T-cell (primary cell): ENCODE results near the gene ENPEP. TPM values are rescaled to one million over a fixed set of nuclear protein-coding genes. Genes with fewer than 3 reads are reported as not detected.

ENCODE experiments used
- ATAC-seq, 4 experiments: fragments of 200-7000 bp in 3 of 4; fragments of 150-1000 bp in 1 of 4; cut with Tn5 transposase; replicated peaks in 1 of 4; 1 replicate in 3 of 4; 2 replicates in 1 of 4; pipeline ENCODE4 v1.10.0; 2021; ENCODE audit warnings: moderate library complexity in 3 of 4, mild to moderate bottlenecking in 2 of 4, moderate number of reproducible peaks in 1 of 4
- CTCF ChIA-PET, 2 donors: fragments of 300-600 bp; sonication (Branson Sonifier 250); formaldehyde crosslinking; loops; one replicate each; lab custom pipeline; 2022; ENCODE audit warnings: antibody characterized with exemption in 2 of 2; lab: Charles Lee
- POLR2A ChIA-PET, 2 donors: fragments of 300-600 bp; sonication (Branson Sonifier 250); formaldehyde crosslinking; loops; one replicate each; lab custom pipeline; 2022; ENCODE audit warnings: antibody characterized with exemption in 2 of 2; lab: Charles Lee
- DNase-seq, 35 experiments: peaks; one replicate each; pipeline versions ENCODE4 v3.0.0 to v3.0.0-alpha.2; 2013 to 2023
- H3K27ac ChIP-seq: one replicate; pipeline ENCODE4 v1.5.1; 2013; ENCODE audit warnings: low read length
- H3K27me3 ChIP-seq, 2 experiments: replicated peaks in 1 of 2; 1 replicate in 1 of 2; 2 replicates in 1 of 2; pipeline versions ENCODE4 v1.6.1 to v1.7.0; 2013; ENCODE audit warnings: low read length in 1 of 2, mixed read lengths in 1 of 2; ENCODE audit not compliant: control insufficient read depth in 2 of 2, insufficient read depth in 2 of 2; ENCODE audit errors: extremely low read depth in 1 of 2
- H3K36me3 ChIP-seq, 2 donors: 1 replicate in 1 of 2; 2 replicates in 1 of 2; pipeline versions ENCODE4 v1.6.1 to v1.7.0; 2013; ENCODE audit warnings: low read length in 1 of 2; ENCODE audit not compliant: control insufficient read depth in 2 of 2, insufficient read depth in 1 of 2; ENCODE audit errors: extremely low read depth in 1 of 2
- H3K4me1 ChIP-seq, 2 experiments: 1 replicate in 1 of 2; 2 replicates in 1 of 2; pipeline versions ENCODE4 v1.6.1 to v1.7.0; 2013; ENCODE audit warnings: low read length in 2 of 2, mixed read lengths in 1 of 2; ENCODE audit not compliant: insufficient read depth in 2 of 2, control insufficient read depth in 1 of 2; ENCODE audit errors: extremely low read depth in 1 of 2
- H3K4me3 ChIP-seq, 2 donors: 1 replicate in 1 of 2; 2 replicates in 1 of 2; pipeline versions ENCODE4 v1.5.1 to v1.7.0; 2013; ENCODE audit warnings: mild to moderate bottlenecking in 2 of 2, low read length in 1 of 2, moderate library complexity in 1 of 2; ENCODE audit not compliant: control insufficient read depth in 1 of 2; ENCODE audit errors: extremely low read depth in 1 of 2
- H3K9me3 ChIP-seq: 2 replicates; pipeline ENCODE4 v1.7.0; 2013
- H3K27ac Mint-ChIP-seq, 2 donors: one replicate each; pipeline ENCODE4 v1.8.0; 2020 to 2021; ENCODE audit warnings: mild to moderate bottlenecking in 2 of 2, mixed read lengths in 2 of 2
- H3K27me3 Mint-ChIP-seq, 2 donors: one replicate each; pipeline ENCODE4 v1.8.0; 2021 to 2022; ENCODE audit warnings: mixed read lengths in 2 of 2
- H3K36me3 Mint-ChIP-seq: one replicate; pipeline ENCODE4 v1.8.0; 2021; ENCODE audit warnings: mixed read lengths
- H3K4me1 Mint-ChIP-seq, 3 donors: one replicate each; pipeline ENCODE4 v1.8.0; 2020 to 2022; ENCODE audit warnings: mixed read lengths in 3 of 3, mild to moderate bottlenecking in 1 of 3
- H3K4me3 Mint-ChIP-seq, 3 donors: one replicate each; pipeline ENCODE4 v1.8.0; 2020 to 2022; ENCODE audit warnings: mild to moderate bottlenecking in 3 of 3, mixed read lengths in 3 of 3, moderate library complexity in 3 of 3
- H3K9me3 Mint-ChIP-seq, 3 donors: one replicate each; pipeline ENCODE4 v1.8.0; 2020 to 2022; ENCODE audit warnings: mixed read lengths in 3 of 3
- WGBS: methylation state at CpG from one replicate; pipeline ENCODE4 v1.1.5; 2013; ENCODE audit warnings: missing lambda C conversion rate; ENCODE audit not compliant: insufficient coverage; 5-methylcytosine and 5-hydroxymethylcytosine counted together
- total RNA-seq, 35 experiments: library from RNA in 6 of 35; stranded (reverse) in 6 of 35; fragments of 120-200 nt in 1 of 35; gene quantifications; one replicate each; pipeline versions ENCODE4 v1.2.1 to v1.2.4 and lab custom pipeline; 2013 to 2026

The ENPEP gene
- total RNA-seq, 5 donors from 2014 or later (not counting 1 experiment from before 2014, with no cell fraction given), result not detected

- H3K27me3 Mint-ChIP-seq, result peaks cover 2 to 11% of the 10 kb centered on the region in 2 donors
- no peaks in the 10 kb centered on the region for H3K36me3 Mint-ChIP-seq
- no peak overlapping the region for H3K4me3 Mint-ChIP-seq
- no peak overlapping the region for H3K27ac Mint-ChIP-seq
- no peak overlapping the region for H3K4me3 ChIP-seq
- no peaks in the 10 kb centered on the region for H3K36me3 ChIP-seq
- POLR2A ChIA-PET, result no interaction called here
- H3K9me3 Mint-ChIP-seq, result no peaks in the 10 kb centered on the region
- CTCF ChIA-PET, result no interaction called here
- no peaks in the 10 kb centered on the region for H3K4me1 ChIP-seq
- H3K9me3 ChIP-seq, result no peaks in the 10 kb centered on the region
- no peaks in the 10 kb centered on the region for H3K27me3 ChIP-seq
- no peak overlapping the region for H3K27ac ChIP-seq
- ATAC-seq (no peak), DNase-seq (no peak)
- H3K4me1 Mint-ChIP-seq, result no peaks in the 10 kb centered on the region
- no CpG with 5 or more reads among the region's 2 CpGs for WGBS
These were observed 26.0 kb upstream of the ENPEP start for GRCh38 chr4:110449947-110450346.

GRCh38 chr4:110452546-110452945 is 23.4 kb upstream of the ENPEP start:
- Histone ChIP-seq H3K4me1 (no peaks in the 10 kb centered on the region), H3K36me3 (no peaks in the 10 kb centered on the region), H3K27me3 (no peaks in the 10 kb centered on the region), H3K27ac (no peak overlapping the region), H3K4me3 (no peak overlapping the region), H3K9me3 (no peaks in the 10 kb centered on the region)
- 86% methylated on average over 1 of the region's 2 CpGs for WGBS
- ATAC-seq (no peak), DNase-seq (no peak)
- CTCF ChIA-PET, result no interaction called here
- Mint-ChIP-seq H3K27me3 (peaks cover 8 to 23% of the 10 kb centered on the region in 2 donors), H3K9me3 (no peaks in the 10 kb centered on the region), H3K36me3 (no peaks in the 10 kb centered on the region), H3K27ac (no peak overlapping the region), H3K4me1 (no peaks in the 10 kb centered on the region), H3K4me3 (no peak overlapping the region)
- POLR2A ChIA-PET, result no interaction called here

DNA sequence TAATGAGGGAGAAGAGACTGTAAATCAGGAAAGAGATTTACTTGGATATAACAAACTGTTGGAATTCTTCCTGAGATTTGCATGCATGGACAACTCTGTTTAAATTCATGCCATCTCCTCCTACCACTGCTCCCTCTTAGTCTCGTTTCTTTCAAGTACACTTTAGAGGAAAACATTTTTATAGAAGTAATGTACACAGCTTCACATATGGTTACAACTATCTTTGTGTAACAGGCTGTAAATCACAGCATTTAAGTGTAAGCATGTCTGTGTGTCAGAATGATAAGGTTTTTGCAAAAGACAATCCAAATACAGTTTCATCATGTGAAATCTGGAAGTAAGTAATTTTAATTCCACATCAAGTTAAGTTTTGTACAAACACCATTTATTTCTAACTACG is 21.5 kb upstream of the ENPEP start:
- Mint-ChIP-seq H3K4me1 (no peaks in the 10 kb centered on the region), H3K9me3 (no peaks in the 10 kb centered on the region), H3K36me3 (no peaks in the 10 kb centered on the region), H3K27me3 (peaks cover 8 to 28% of the 10 kb centered on the region in 2 donors), H3K4me3 (no peak overlapping the region), H3K27ac (no peak overlapping the region)
- Histone ChIP-seq H3K4me3 (no peak overlapping the region), H3K27ac (no peak overlapping the region), H3K27me3 (no peaks in the 10 kb centered on the region), H3K4me1 (no peaks in the 10 kb centered on the region), H3K36me3 (no peaks in the 10 kb centered on the region), H3K9me3 (no peaks in the 10 kb centered on the region)
- no peak for DNase-seq
- ChIA-PET POLR2A (no interaction called here), CTCF (no interaction called here)
- ATAC-seq, result no peak
- no CpG with 5 or more reads among the region's 2 CpGs for WGBS

- CTCF ChIA-PET, result no interaction called here
- no peak overlapping the region for H3K27ac ChIP-seq
- H3K27me3 Mint-ChIP-seq, result peaks cover 9 to 22% of the 10 kb centered on the region in 2 donors
- no peak overlapping the region for H3K4me3 ChIP-seq
- no peaks in the 10 kb centered on the region for H3K9me3 Mint-ChIP-seq
- no peaks in the 10 kb centered on the region for H3K36me3 ChIP-seq
- no peaks in the 10 kb centered on the region for H3K4me1 Mint-ChIP-seq
- H3K27me3 ChIP-seq, result peaks cover 0 to 4% of the 10 kb centered on the region in 2 experiments
- ATAC-seq (no peak), DNase-seq (no peak)
- no peak overlapping the region for H3K4me3 Mint-ChIP-seq
- H3K9me3 ChIP-seq, result no peaks in the 10 kb centered on the region
- H3K27ac Mint-ChIP-seq, result no peak overlapping the region
- no CpG with 5 or more reads among the region's 4 CpGs for WGBS
- H3K4me1 ChIP-seq, result no peaks in the 10 kb centered on the region
- H3K36me3 Mint-ChIP-seq, result no peaks in the 10 kb centered on the region
- POLR2A ChIA-PET, result no interaction called here
These were observed 17.3 kb upstream of the ENPEP start for GRCh38 chr4:110458494-110459266.

- H3K27me3 ChIP-seq, result peaks cover 0 to 4% of the 10 kb centered on the region in 2 experiments
- no peaks in the 10 kb centered on the region for H3K4me1 Mint-ChIP-seq
- H3K27me3 Mint-ChIP-seq, result peaks cover 9 to 17% of the 10 kb centered on the region in 2 donors
- no peaks in the 10 kb centered on the region for H3K9me3 ChIP-seq
- no peak overlapping the region for H3K27ac ChIP-seq
- DNase-seq (no peak), ATAC-seq (no peak)
- WGBS, result 100% methylated on average over 1 of the region's 5 CpGs
- POLR2A ChIA-PET, result interaction anchor here in 1 of 2 donors (0.7 kb wide), 1 partner anchor 60 kb away, joined by 6 read pairs; no protein-coding TSS in a partner anchor
- no peaks in the 10 kb centered on the region for H3K9me3 Mint-ChIP-seq
- no peak overlapping the region for H3K4me3 Mint-ChIP-seq
- CTCF ChIA-PET, result no interaction called here
- no peaks in the 10 kb centered on the region for H3K36me3 ChIP-seq
- H3K4me3 ChIP-seq, result no peak overlapping the region
- H3K4me1 ChIP-seq, result no peaks in the 10 kb centered on the region
- no peaks in the 10 kb centered on the region for H3K36me3 Mint-ChIP-seq
- no peak overlapping the region for H3K27ac Mint-ChIP-seq
These were observed 15.7 kb upstream of the ENPEP start for GRCh38 chr4:110460074-110460746.

DNA sequence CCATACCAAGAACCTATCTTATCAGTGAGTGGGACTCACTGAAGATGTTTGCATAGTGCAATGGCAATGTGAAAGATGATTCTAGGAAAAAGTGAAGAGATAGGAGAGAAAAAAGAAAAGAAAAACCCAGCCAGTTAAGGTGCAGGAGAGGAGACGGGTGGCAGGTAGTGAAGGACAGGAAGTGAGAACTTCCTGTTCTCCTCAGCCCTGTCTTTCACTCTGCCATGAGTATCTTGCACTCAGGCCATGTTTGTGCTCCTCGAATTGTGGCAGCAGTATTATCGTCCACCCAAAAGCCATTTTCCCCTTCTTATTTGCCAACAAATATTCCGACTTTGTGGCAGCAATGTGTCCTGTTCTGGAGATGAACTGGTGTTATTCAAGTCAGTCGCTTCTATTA is 8.6 kb upstream of the ENPEP start:
- Mint-ChIP-seq H3K9me3 (peaks cover 4 to 8% (median 5%) of the 10 kb centered on the region in 3 donors), H3K27ac (no peak overlapping the region), H3K36me3 (no peaks in the 10 kb centered on the region), H3K27me3 (peaks cover 0 to 2% of the 10 kb centered on the region in 2 donors), H3K4me3 (no peak overlapping the region), H3K4me1 (peaks cover 5 to 8% (median 8%) of the 10 kb centered on the region in 3 donors)
- Histone ChIP-seq H3K27me3 (peaks cover 0 to 4% of the 10 kb centered on the region in 2 experiments), H3K9me3 (no peaks in the 10 kb centered on the region), H3K27ac (no peak overlapping the region), H3K4me1 (no peaks in the 10 kb centered on the region), H3K4me3 (no peak overlapping the region), H3K36me3 (no peaks in the 10 kb centered on the region)
- ChIA-PET POLR2A (no interaction called here), CTCF (no interaction called here)
- no CpG with 5 or more reads among the region's 5 CpGs for WGBS
- ATAC-seq (no peak), DNase-seq (no peak)
